HFFc6 (cell line): ENCODE data around the gene FMOD. TPM values are rescaled to one million over a fixed set of nuclear protein-coding genes. Genes with fewer than 3 reads are reported as not detected.
A peak's percentile ranks its signal among the peaks of the same experiment; 100 is the strongest.

Experiments
- DNase-seq: peaks from one replicate; pipeline ENCODE4 v3.0.0-alpha.2; 2018
- H3K27ac Mint-ChIP-seq: 2 replicates; pipeline ENCODE4 v1.8.0; 2020; ENCODE audit warnings: mild to moderate bottlenecking, mixed read lengths
- H3K27me3 Mint-ChIP-seq: 2 replicates; pipeline ENCODE4 v1.8.0; 2021; ENCODE audit warnings: mild to moderate bottlenecking, moderate library complexity, mixed read lengths; ENCODE audit not compliant: insufficient read depth
- H3K36me3 Mint-ChIP-seq: 2 replicates; pipeline ENCODE4 v1.8.0; 2021; ENCODE audit warnings: low read depth, mixed read lengths
- H3K4me1 Mint-ChIP-seq: 2 replicates; pipeline ENCODE4 v1.8.0; 2020; ENCODE audit warnings: low read depth, mixed read lengths
- H3K4me3 Mint-ChIP-seq: 2 replicates; pipeline ENCODE4 v1.8.0; 2020; ENCODE audit warnings: mild to moderate bottlenecking, moderate library complexity, mixed read lengths
- H3K9me3 Mint-ChIP-seq: 2 replicates; pipeline ENCODE4 v1.8.0; 2020; ENCODE audit warnings: mild to moderate bottlenecking, mixed read lengths
- total RNA-seq, 6 experiments: library from RNA; stranded (reverse); fragmentation: NEBNext Ultra II Directional; extraction: Animal tissue kit (Norgen Biotek cat#: 25700); gene quantifications; 2 replicates in 1 of 6; 3 replicates in 5 of 6; pipeline ENCODE4 v1.2.3, GENCODE V29; 2021
- TF ChIP-seq, protein P1 (sequence below): fragments of 200-600 bp; sonication (generic); IDR thresholded peaks from 2 replicates; pipeline ENCODE4 v1.5.0; 2021; ENCODE audit warnings: antibody characterized with exemption, mild to moderate bottlenecking

The FMOD gene
- total RNA-seq, 6 experiments from 2014 or later: 0.19 to 0.66 (median 0.34) TPM

DNA sequence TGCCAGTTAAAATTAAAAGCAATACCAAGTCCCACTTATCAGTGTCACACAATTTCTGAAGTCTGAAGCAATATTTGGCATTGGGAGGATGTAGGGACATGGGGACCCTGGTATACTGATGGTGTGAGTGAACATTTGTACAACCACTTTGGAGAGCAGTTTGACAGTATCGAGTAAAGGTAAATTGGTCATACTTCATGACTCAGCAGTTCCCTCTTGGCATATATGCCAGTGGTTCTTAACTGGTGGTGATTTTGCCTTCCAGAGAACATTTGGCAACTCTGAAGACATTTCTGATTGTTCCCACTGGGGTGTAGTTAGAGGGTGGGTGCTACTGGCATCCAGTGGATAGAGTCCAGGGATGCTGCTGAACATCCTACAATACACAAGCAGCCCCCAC, 19.7 kb downstream of the FMOD start:
- no peak overlapping the region for H3K27ac Mint-ChIP-seq
- peaks cover 7% of the 10 kb centered on the region for H3K4me1 Mint-ChIP-seq
- TF ChIP-seq, protein P1, sequence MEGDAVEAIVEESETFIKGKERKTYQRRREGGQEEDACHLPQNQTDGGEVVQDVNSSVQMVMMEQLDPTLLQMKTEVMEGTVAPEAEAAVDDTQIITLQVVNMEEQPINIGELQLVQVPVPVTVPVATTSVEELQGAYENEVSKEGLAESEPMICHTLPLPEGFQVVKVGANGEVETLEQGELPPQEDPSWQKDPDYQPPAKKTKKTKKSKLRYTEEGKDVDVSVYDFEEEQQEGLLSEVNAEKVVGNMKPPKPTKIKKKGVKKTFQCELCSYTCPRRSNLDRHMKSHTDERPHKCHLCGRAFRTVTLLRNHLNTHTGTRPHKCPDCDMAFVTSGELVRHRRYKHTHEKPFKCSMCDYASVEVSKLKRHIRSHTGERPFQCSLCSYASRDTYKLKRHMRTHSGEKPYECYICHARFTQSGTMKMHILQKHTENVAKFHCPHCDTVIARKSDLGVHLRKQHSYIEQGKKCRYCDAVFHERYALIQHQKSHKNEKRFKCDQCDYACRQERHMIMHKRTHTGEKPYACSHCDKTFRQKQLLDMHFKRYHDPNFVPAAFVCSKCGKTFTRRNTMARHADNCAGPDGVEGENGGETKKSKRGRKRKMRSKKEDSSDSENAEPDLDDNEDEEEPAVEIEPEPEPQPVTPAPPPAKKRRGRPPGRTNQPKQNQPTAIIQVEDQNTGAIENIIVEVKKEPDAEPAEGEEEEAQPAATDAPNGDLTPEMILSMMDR: no peak
- H3K9me3 Mint-ChIP-seq: no peaks in the 10 kb centered on the region
- H3K27me3 Mint-ChIP-seq: peaks cover 42% of the 10 kb centered on the region
- no peaks in the 10 kb centered on the region for H3K36me3 Mint-ChIP-seq
- no peak for DNase-seq
- no peak overlapping the region for H3K4me3 Mint-ChIP-seq

GRCh38 chr1:203328714-203329122, 22.2 kb downstream of the FMOD start:
- Mint-ChIP-seq H3K4me3 (no peak overlapping the region), H3K27ac (no peak overlapping the region), H3K27me3 (peaks cover 38% of the 10 kb centered on the region), H3K9me3 (no peaks in the 10 kb centered on the region), H3K36me3 (no peaks in the 10 kb centered on the region), H3K4me1 (peaks cover 7% of the 10 kb centered on the region)
- DNase-seq: no peak
- TF ChIP-seq, protein P1: no peak

DNA sequence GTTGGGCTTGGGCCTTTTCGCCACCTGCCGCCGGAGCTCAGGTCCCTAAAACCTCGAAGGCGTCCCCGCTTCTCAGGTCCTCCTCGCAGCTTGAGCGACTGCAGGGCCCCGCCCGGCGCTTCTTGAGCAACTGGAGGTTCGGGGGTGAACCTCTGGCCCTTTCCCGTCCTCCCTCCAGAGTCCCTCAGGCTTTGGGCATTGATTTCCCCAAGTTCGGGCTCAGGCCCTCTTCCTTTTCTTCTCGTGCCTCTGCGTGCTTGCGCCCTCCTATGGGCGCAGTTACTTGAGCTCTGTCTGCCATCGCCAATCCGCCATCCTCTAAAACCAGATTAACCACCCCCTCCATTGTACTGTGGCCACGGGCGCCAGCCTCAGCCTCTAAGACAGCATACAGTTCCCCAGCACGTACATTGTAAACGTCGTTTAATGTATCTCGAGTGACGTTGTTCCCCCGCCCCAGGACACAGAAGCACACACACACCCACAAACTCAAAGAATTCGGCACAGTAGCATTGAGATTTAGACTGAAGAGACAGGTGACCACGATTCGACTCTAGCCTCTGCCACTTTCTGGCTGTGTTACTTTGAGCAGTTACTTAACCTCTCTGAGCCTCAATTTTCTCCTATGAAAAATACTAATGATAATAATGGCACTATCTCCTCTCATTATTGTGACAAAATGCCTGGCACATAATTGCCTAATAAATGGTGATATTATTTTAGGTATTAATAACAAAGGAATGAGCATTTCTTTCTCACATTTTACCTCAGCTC, 23.1 kb downstream of the FMOD start:
- Mint-ChIP-seq H3K4me3 (peak overlapping the region; percentile 83), H3K27me3 (peaks cover 39% of the 10 kb centered on the region), H3K9me3 (no peaks in the 10 kb centered on the region), H3K4me1 (peaks cover 7% of the 10 kb centered on the region), H3K27ac (peak overlapping the region; percentile 38), H3K36me3 (no peaks in the 10 kb centered on the region)
- DNase-seq: no peak
- TF ChIP-seq, protein P1: peak; percentile 65

GRCh38 chr1:203326830-203327683, 23.9 kb downstream of the FMOD start:
- DNase-seq: peak; percentile 73
- Mint-ChIP-seq H3K4me3 (peak overlapping the region; percentile 83), H3K9me3 (no peaks in the 10 kb centered on the region), H3K36me3 (no peaks in the 10 kb centered on the region), H3K27me3 (peaks cover 43% of the 10 kb centered on the region), H3K4me1 (peaks cover 7% of the 10 kb centered on the region), H3K27ac (no peak overlapping the region)
- TF ChIP-seq, protein P1: no peak

- peaks cover 12% of the 10 kb centered on the region for H3K4me1 Mint-ChIP-seq
- no peaks in the 10 kb centered on the region for H3K36me3 Mint-ChIP-seq
- no peaks in the 10 kb centered on the region for H3K9me3 Mint-ChIP-seq
- peaks cover 45% of the 10 kb centered on the region for H3K27me3 Mint-ChIP-seq
- H3K27ac Mint-ChIP-seq: no peak overlapping the region
- TF ChIP-seq, protein P1: no peak
- no peak for DNase-seq
- H3K4me3 Mint-ChIP-seq: no peak overlapping the region
Observed at GRCh38 chr1:203325418-203326091, 25.4 kb downstream of the FMOD start.
